Fibroblast of lung (primary cell): ENCODE data around the gene ERGIC1. TPM values are rescaled to one million over a fixed set of nuclear protein-coding genes. Genes with fewer than 3 reads are reported as not detected.

Source experiments
- DNase-seq, 2 donors: peaks; one replicate each; pipeline versions ENCODE4 v3.0.0 to v3.0.0-alpha.2; 2010; ENCODE audit warnings: low read depth in 2 of 2
- H2AFZ ChIP-seq: 2 replicates; pipeline ENCODE4 v1.5.1; 2012; ENCODE audit warnings: low read length, control low read depth, inconsistent platforms
- H3K27ac ChIP-seq: 2 replicates; pipeline ENCODE4 v1.5.1; 2011; ENCODE audit warnings: low read length, control low read depth; ENCODE audit not compliant: insufficient read depth
- H3K27me3 ChIP-seq: 2 replicates; pipeline ENCODE4 v1.5.1; 2011; ENCODE audit warnings: mild to moderate bottlenecking, low read length; ENCODE audit not compliant: control insufficient read depth, insufficient read depth
- H3K36me3 ChIP-seq: 2 replicates; pipeline ENCODE4 v1.5.1; 2011; ENCODE audit warnings: low read length; ENCODE audit not compliant: control insufficient read depth, insufficient read depth
- H3K4me1 ChIP-seq: 2 replicates; pipeline ENCODE4 v1.5.1; 2011; ENCODE audit warnings: low read length; ENCODE audit not compliant: control insufficient read depth, insufficient read depth; ENCODE audit errors: extremely low read depth
- H3K4me2 ChIP-seq: 2 replicates; pipeline ENCODE4 v1.5.1; 2011; ENCODE audit warnings: low read length, control low read depth; ENCODE audit not compliant: insufficient read depth; ENCODE audit errors: extremely low read depth
- H3K4me3 ChIP-seq, 4 experiments: fragments of 200-600 bp in 1 of 4; sonication (generic) in 1 of 4; replicated peaks in 1 of 4; 2 replicates each; pipeline ENCODE4 v1.5.1; 2011 to 2016; ENCODE audit warnings: low read length in 4 of 4, low read depth in 3 of 4, mild to moderate bottlenecking in 3 of 4, control low read depth in 2 of 4, inconsistent platforms in 1 of 4, mixed read lengths in 1 of 4; ENCODE audit not compliant: insufficient read depth in 1 of 4; ENCODE audit errors: control extremely low read depth in 1 of 4
- H3K79me2 ChIP-seq: 2 replicates; pipeline ENCODE4 v1.5.1; 2012; ENCODE audit warnings: mild to moderate bottlenecking, low read length, inconsistent platforms; ENCODE audit not compliant: control insufficient read depth, insufficient read depth
- H3K9ac ChIP-seq: 2 replicates; pipeline ENCODE4 v1.5.1; 2011; ENCODE audit warnings: mild to moderate bottlenecking, low read length, control low read depth; ENCODE audit not compliant: insufficient read depth
- H3K9me3 ChIP-seq: 2 replicates; pipeline ENCODE4 v1.5.1; 2012; ENCODE audit warnings: low read depth, low read length; ENCODE audit not compliant: control insufficient read depth, insufficient read depth
- H4K20me1 ChIP-seq: 2 replicates; pipeline ENCODE4 v1.5.1; 2011; ENCODE audit warnings: low read length; ENCODE audit not compliant: control insufficient read depth, insufficient read depth; ENCODE audit errors: extremely low read depth
- CTCF ChIP-seq, 2 donors: IDR thresholded peaks in 1 of 2; conservative IDR thresholded peaks in 1 of 2; 1 replicate in 1 of 2; 2 replicates in 1 of 2; pipeline ENCODE4 v1.5.1; 2011 to 2012; ENCODE audit warnings: low read length in 2 of 2, control low read depth in 1 of 2, inconsistent platforms in 1 of 2, low read depth in 1 of 2, mild to moderate bottlenecking in 1 of 2
- EZH2 ChIP-seq: IDR thresholded peaks from 2 replicates; pipeline ENCODE4 v1.5.1; 2012; ENCODE audit warnings: low read length, control low read depth, mild to moderate bottlenecking; ENCODE audit errors: missing control alignments
- polyA plus RNA-seq, 2 donors: library from polyadenylated mRNA; depleted of rRNA in 1 of 2; stranded (reverse) in 1 of 2; unstranded in 1 of 2; fragments of >200 nt; gene quantifications; 2 replicates each; pipeline ENCODE4 v1.2.1, GENCODE V29; 2011 to 2012; ENCODE audit warnings: missing spikeins in 1 of 2
- total RNA-seq: library from RNA; depleted of rRNA; stranded (reverse); fragments of >200 nt; gene quantifications from 2 replicates; pipeline ENCODE4 v1.2.1, GENCODE V29; 2014

ERGIC1 gene
- total and polyA plus RNA-seq, 2 donors (not counting 1 experiment from before 2014, with no cell fraction given): 113 to 171 TPM

- peak; percentile 62 to 65 for DNase-seq
- H3K27ac ChIP-seq: peak overlapping the region; percentile 91
- no peak overlapping the region for H3K4me3 ChIP-seq
- no peak overlapping the region for H2AFZ ChIP-seq
- peaks cover 19% of the 10 kb centered on the region for H3K4me1 ChIP-seq
- H3K9me3 ChIP-seq: no peaks in the 10 kb centered on the region
- H3K36me3 ChIP-seq: peaks cover 12% of the 10 kb centered on the region
- no peaks in the 10 kb centered on the region for H3K27me3 ChIP-seq
- no peaks in the 10 kb centered on the region for H4K20me1 ChIP-seq
- no peak overlapping the region for H3K4me2 ChIP-seq
- peak overlapping the region; percentile 44 for H3K9ac ChIP-seq
- TF ChIP-seq CTCF (conservative IDR thresholded peaks at IDR 0.05 in 1 of 2, IDR thresholded peaks at IDR 0.05 in 1 of 2; ENCODE audit: low read depth in 1 of 2, low read length in 2 of 2) (peak; percentile 81 to 90), EZH2 (no peak)
- no peaks in the 10 kb centered on the region for H3K79me2 ChIP-seq
These were observed 98.4 kb downstream of the ERGIC1 start for GRCh38 chr5:172932313-172933017.

- Histone ChIP-seq H2AFZ (no peak overlapping the region), H4K20me1 (no peaks in the 10 kb centered on the region), H3K4me3 (no peak overlapping the region), H3K27me3 (no peaks in the 10 kb centered on the region), H3K4me1 (peaks cover 19% of the 10 kb centered on the region), H3K27ac (no peak overlapping the region), H3K9ac (no peak overlapping the region), H3K36me3 (peaks cover 15% of the 10 kb centered on the region), H3K4me2 (no peak overlapping the region), H3K79me2 (no peaks in the 10 kb centered on the region), H3K9me3 (no peaks in the 10 kb centered on the region)
- no peak for TF ChIP-seq EZH2
- no peak for TF ChIP-seq CTCF (conservative IDR thresholded peaks at IDR 0.05 in 1 of 2, IDR thresholded peaks at IDR 0.05 in 1 of 2; ENCODE audit: low read depth in 1 of 2, low read length in 2 of 2)
- no peak for DNase-seq
These were observed 99.2 kb downstream of the ERGIC1 start for GRCh38 chr5:172933238-172933637.

GRCh38 chr5:172935096-172935495 is 101.0 kb downstream of the ERGIC1 start:
- H3K36me3 ChIP-seq: peaks cover 18% of the 10 kb centered on the region
- no peak overlapping the region for H3K27ac ChIP-seq
- H3K4me2 ChIP-seq: no peak overlapping the region
- DNase-seq: no peak
- peaks cover 17% of the 10 kb centered on the region for H3K4me1 ChIP-seq
- no peak for TF ChIP-seq EZH2
- TF ChIP-seq CTCF (conservative IDR thresholded peaks at IDR 0.05 in 1 of 2, IDR thresholded peaks at IDR 0.05 in 1 of 2; ENCODE audit: low read depth in 1 of 2, low read length in 2 of 2): no peak
- no peak overlapping the region for H2AFZ ChIP-seq
- H3K79me2 ChIP-seq: no peaks in the 10 kb centered on the region
- no peaks in the 10 kb centered on the region for H3K9me3 ChIP-seq
- H3K9ac ChIP-seq: no peak overlapping the region
- H3K27me3 ChIP-seq: no peaks in the 10 kb centered on the region
- no peaks in the 10 kb centered on the region for H4K20me1 ChIP-seq
- H3K4me3 ChIP-seq: no peak overlapping the region
